ENCODE measurements around the gene C1RL. TPM values are rescaled to one million over a fixed set of nuclear protein-coding genes. Genes with fewer than 3 reads are reported as not detected.

The C1RL gene
- total RNA-seq, 1 donor from 2014 or later, result 122 TPM

DNA sequence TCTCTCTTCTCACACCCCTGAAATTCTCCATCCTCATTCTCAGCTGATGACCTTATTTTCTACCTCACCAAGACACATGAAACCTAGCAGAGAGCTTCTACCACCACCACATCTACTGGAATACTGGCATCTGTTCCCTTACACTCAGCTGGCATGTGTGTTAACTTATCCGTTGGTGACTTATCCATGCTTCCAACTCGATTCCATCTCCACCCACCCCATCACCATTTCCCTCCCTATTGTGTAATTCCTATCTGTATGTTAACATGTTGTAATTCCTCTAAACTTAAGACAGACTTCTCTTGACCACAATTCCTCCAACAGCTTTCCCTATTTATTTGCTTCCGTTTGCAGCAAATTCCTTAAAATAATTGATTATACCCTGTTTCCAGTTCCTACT lies 33.1 kb downstream of the C1RL start:
- H3K4me3 ChIP-seq, result no peak overlapping the region
- no peaks in the 10 kb centered on the region for H3K27me3 ChIP-seq
- intact Hi-C loops (cut with DNase I), result no loop called here
- no peaks in the 10 kb centered on the region for H3K9me3 ChIP-seq
- no peak for DNase-seq (ENCODE audit: extremely low spot score in 2 of 2)
- H3K4me1 ChIP-seq, result peaks cover 34% of the 10 kb centered on the region
- H3K36me3 ChIP-seq, result peaks cover 0 to 11% of the 10 kb centered on the region in 2 donors
- TF ChIP-seq POLR2AphosphoS5 (IDR thresholded peaks at IDR 0.05; ENCODE audit: insufficient read depth in 1 of 2, low read depth in 1 of 2) (no peak), POLR2A (IDR thresholded peaks at IDR 0.05) (no peak)
- TF ChIP-seq, protein P1, sequence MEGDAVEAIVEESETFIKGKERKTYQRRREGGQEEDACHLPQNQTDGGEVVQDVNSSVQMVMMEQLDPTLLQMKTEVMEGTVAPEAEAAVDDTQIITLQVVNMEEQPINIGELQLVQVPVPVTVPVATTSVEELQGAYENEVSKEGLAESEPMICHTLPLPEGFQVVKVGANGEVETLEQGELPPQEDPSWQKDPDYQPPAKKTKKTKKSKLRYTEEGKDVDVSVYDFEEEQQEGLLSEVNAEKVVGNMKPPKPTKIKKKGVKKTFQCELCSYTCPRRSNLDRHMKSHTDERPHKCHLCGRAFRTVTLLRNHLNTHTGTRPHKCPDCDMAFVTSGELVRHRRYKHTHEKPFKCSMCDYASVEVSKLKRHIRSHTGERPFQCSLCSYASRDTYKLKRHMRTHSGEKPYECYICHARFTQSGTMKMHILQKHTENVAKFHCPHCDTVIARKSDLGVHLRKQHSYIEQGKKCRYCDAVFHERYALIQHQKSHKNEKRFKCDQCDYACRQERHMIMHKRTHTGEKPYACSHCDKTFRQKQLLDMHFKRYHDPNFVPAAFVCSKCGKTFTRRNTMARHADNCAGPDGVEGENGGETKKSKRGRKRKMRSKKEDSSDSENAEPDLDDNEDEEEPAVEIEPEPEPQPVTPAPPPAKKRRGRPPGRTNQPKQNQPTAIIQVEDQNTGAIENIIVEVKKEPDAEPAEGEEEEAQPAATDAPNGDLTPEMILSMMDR (IDR thresholded peaks at IDR 0.05), result no peak
- H3K27ac ChIP-seq, result peak overlapping the region; percentile 54

- Histone ChIP-seq H3K9me3 (no peaks in the 10 kb centered on the region), H3K27ac (peak overlapping the region; percentile 54), H3K27me3 (no peaks in the 10 kb centered on the region), H3K4me1 (peaks cover 29% of the 10 kb centered on the region), H3K4me3 (no peak overlapping the region), H3K36me3 (peaks cover 0 to 7% of the 10 kb centered on the region in 2 donors)
- intact Hi-C loops (cut with DNase I), result no loop called here
- DNase-seq (ENCODE audit: extremely low spot score in 2 of 2), result no peak
- TF ChIP-seq POLR2A (IDR thresholded peaks at IDR 0.05) (no peak), POLR2AphosphoS5 (IDR thresholded peaks at IDR 0.05; ENCODE audit: insufficient read depth in 1 of 2, low read depth in 1 of 2) (no peak)
- TF ChIP-seq, protein P1 (IDR thresholded peaks at IDR 0.05), result no peak
Measured at GRCh38 chr12:7075518-7075917, 33.5 kb downstream of the C1RL start.

DNA sequence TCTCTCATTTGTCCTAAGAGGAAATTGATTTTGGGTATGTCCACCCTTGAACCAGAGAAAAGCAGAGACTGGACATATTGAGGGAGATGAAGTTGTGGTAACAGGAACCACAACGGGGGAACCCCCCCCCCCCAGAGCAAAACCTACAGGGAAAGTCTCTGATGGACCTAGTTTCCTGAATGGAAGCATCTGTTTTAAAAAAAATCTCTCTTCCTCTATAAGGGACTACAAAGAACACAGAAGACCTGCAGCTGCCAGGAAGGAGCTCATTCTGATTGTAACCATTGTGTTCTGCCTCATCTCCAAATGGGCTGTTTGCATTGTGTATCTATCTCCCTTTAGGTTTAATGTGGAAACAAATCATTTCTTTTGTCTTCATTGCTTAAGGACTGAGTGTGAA lies 35.1 kb downstream of the C1RL start:
- intact Hi-C loops (cut with DNase I), result no loop called here
- H3K4me1 ChIP-seq, result peaks cover 16% of the 10 kb centered on the region
- H3K27ac ChIP-seq, result no peak overlapping the region
- TF ChIP-seq, protein P1 (IDR thresholded peaks at IDR 0.05), result no peak
- TF ChIP-seq POLR2A (IDR thresholded peaks at IDR 0.05) (no peak), POLR2AphosphoS5 (IDR thresholded peaks at IDR 0.05; ENCODE audit: insufficient read depth in 1 of 2, low read depth in 1 of 2) (no peak)
- H3K4me3 ChIP-seq, result no peak overlapping the region
- H3K27me3 ChIP-seq, result no peaks in the 10 kb centered on the region
- no peak for DNase-seq (ENCODE audit: extremely low spot score in 2 of 2)
- H3K36me3 ChIP-seq, result peaks cover 0 to 6% of the 10 kb centered on the region in 2 donors
- no peaks in the 10 kb centered on the region for H3K9me3 ChIP-seq

- Histone ChIP-seq H3K4me3 (no peak overlapping the region), H3K36me3 (peaks cover 0 to 12% of the 10 kb centered on the region in 2 donors), H3K9me3 (no peaks in the 10 kb centered on the region), H3K27ac (no peak overlapping the region), H3K27me3 (no peaks in the 10 kb centered on the region), H3K4me1 (peaks cover 19% of the 10 kb centered on the region)
- TF ChIP-seq POLR2A (IDR thresholded peaks at IDR 0.05) (no peak), POLR2AphosphoS5 (IDR thresholded peaks at IDR 0.05; ENCODE audit: insufficient read depth in 1 of 2, low read depth in 1 of 2) (no peak)
- TF ChIP-seq, protein P1 (IDR thresholded peaks at IDR 0.05), result no peak
- DNase-seq (ENCODE audit: extremely low spot score in 2 of 2), result no peak
- intact Hi-C loops (cut with DNase I), result no loop called here
Measured at GRCh38 chr12:7072554-7072953, 36.5 kb downstream of the C1RL start.

- no peak for TF ChIP-seq POLR2A (IDR thresholded peaks at IDR 0.05)
- peaks cover 0 to 15% of the 10 kb centered on the region in 2 donors for H3K36me3 ChIP-seq
- H3K4me1 ChIP-seq, result peaks cover 25% of the 10 kb centered on the region
- H3K27me3 ChIP-seq, result no peaks in the 10 kb centered on the region
- no peak for DNase-seq (ENCODE audit: extremely low spot score in 2 of 2)
- H3K9me3 ChIP-seq, result no peaks in the 10 kb centered on the region
- H3K4me3 ChIP-seq, result no peak overlapping the region
- no peak overlapping the region for H3K27ac ChIP-seq
- intact Hi-C loops (cut with DNase I), result no loop called here
Measured at GRCh38 chr12:7072035-7072434, 37.0 kb downstream of the C1RL start.

All from vagina (tissue), 2 donors.